Neuronal stem cell (in vitro differentiated cells): Measurements from ENCODE around the gene CCDC63.

ENCODE experiments used
- DNase-seq: peaks from one replicate; pipeline ENCODE4 v3.0.0-alpha.2; 2013; ENCODE audit warnings: low spot score
- H2AFZ ChIP-seq: one replicate; pipeline ENCODE4 v1.6.1; 2013; ENCODE audit warnings: mild to moderate bottlenecking, low read length, inconsistent platforms
- H2AK5ac ChIP-seq: 2 replicates; pipeline ENCODE4 v1.6.1; 2013; ENCODE audit warnings: low read depth, mild to moderate bottlenecking, inconsistent platforms, low read length, moderate library complexity, mixed read lengths
- H2BK120ac ChIP-seq: 2 replicates; pipeline ENCODE4 v1.6.1; 2013; ENCODE audit warnings: low read depth, mild to moderate bottlenecking, inconsistent platforms, low read length, moderate library complexity, mixed read lengths
- H2BK12ac ChIP-seq: one replicate; pipeline ENCODE4 v1.6.1; 2013; ENCODE audit warnings: low read length, inconsistent platforms
- H2BK15ac ChIP-seq: 2 replicates; pipeline ENCODE4 v1.6.1; 2013; ENCODE audit warnings: mild to moderate bottlenecking, low read length, inconsistent platforms, mixed read lengths
- H2BK5ac ChIP-seq: one replicate; pipeline ENCODE4 v1.6.1; 2013; ENCODE audit warnings: inconsistent platforms, mild to moderate bottlenecking, low read length, moderate library complexity
- H3K14ac ChIP-seq: one replicate; pipeline ENCODE4 v1.6.1; 2013; ENCODE audit warnings: low read length, inconsistent platforms
- H3K18ac ChIP-seq: 2 replicates; pipeline ENCODE4 v1.6.1; 2013; ENCODE audit warnings: low read length, inconsistent platforms
- H3K23ac ChIP-seq: 2 replicates; pipeline ENCODE4 v1.6.1; 2013; ENCODE audit warnings: low read depth, mild to moderate bottlenecking, mixed read lengths, low read length, inconsistent platforms; ENCODE audit not compliant: poor library complexity
- H3K27ac ChIP-seq: replicated peaks from 3 replicates; pipeline ENCODE4 v1.5.1; 2013; ENCODE audit warnings: low read length, inconsistent platforms
- H3K27me3 ChIP-seq, 3 experiments: 2 replicates each; pipeline ENCODE4 v1.6.1; 2013; ENCODE audit warnings: low read length in 3 of 3, mild to moderate bottlenecking in 2 of 3, inconsistent platforms in 1 of 3, low read depth in 1 of 3, mixed read lengths in 1 of 3, moderate library complexity in 1 of 3; ENCODE audit not compliant: control insufficient read depth in 3 of 3, insufficient read depth in 3 of 3
- H3K36me3 ChIP-seq, 2 donors: replicated peaks in 1 of 2; 2 replicates each; pipeline ENCODE4 v1.6.1; 2013; ENCODE audit warnings: low read length in 2 of 2; ENCODE audit not compliant: control insufficient read depth in 2 of 2, insufficient read depth in 2 of 2
- H3K4ac ChIP-seq: 2 replicates; pipeline ENCODE4 v1.6.1; 2013; ENCODE audit warnings: inconsistent platforms, mild to moderate bottlenecking, low read length, moderate library complexity
- H3K4me1 ChIP-seq, 2 donors: 1 replicate in 1 of 2; 2 replicates in 1 of 2; pipeline ENCODE4 v1.6.1; 2013; ENCODE audit warnings: low read length in 2 of 2, low read depth in 1 of 2; ENCODE audit not compliant: control insufficient read depth in 2 of 2, insufficient read depth in 1 of 2
- H3K4me2 ChIP-seq: one replicate; pipeline ENCODE4 v1.6.1; 2013; ENCODE audit warnings: mild to moderate bottlenecking, low read length, inconsistent platforms; ENCODE audit not compliant: insufficient read depth, poor library complexity, severe bottlenecking
- H3K4me3 ChIP-seq, 2 donors: 2 replicates each; pipeline ENCODE4 v1.5.1; 2013; ENCODE audit warnings: low read length in 2 of 2, mild to moderate bottlenecking in 2 of 2, inconsistent platforms in 1 of 2, moderate library complexity in 1 of 2
- H3K79me1 ChIP-seq: one replicate; pipeline ENCODE4 v1.6.1; 2013; ENCODE audit warnings: low read depth, mild to moderate bottlenecking, inconsistent platforms, low read length, moderate library complexity
- H3K9ac ChIP-seq: one replicate; pipeline ENCODE4 v1.6.1; 2013; ENCODE audit warnings: mild to moderate bottlenecking, low read depth, low read length, inconsistent platforms; ENCODE audit not compliant: poor library complexity
- H3K9me3 ChIP-seq, 2 donors: replicated peaks in 1 of 2; 2 replicates each; pipeline versions ENCODE3 to v1.6.1; 2013; ENCODE audit warnings: low read length in 2 of 2, mild to moderate bottlenecking in 2 of 2, inconsistent platforms in 1 of 2, low read depth in 1 of 2, mixed read lengths in 1 of 2, moderate library complexity in 1 of 2; ENCODE audit not compliant: control insufficient read depth in 2 of 2, insufficient read depth in 1 of 2
- H4K8ac ChIP-seq: one replicate; pipeline ENCODE4 v1.6.1; 2013; ENCODE audit warnings: low read depth, mild to moderate bottlenecking, inconsistent platforms, low read length, moderate library complexity
- H4K91ac ChIP-seq: one replicate; pipeline ENCODE4 v1.6.1; 2013; ENCODE audit warnings: low read length, low read depth, mild to moderate bottlenecking, inconsistent platforms; ENCODE audit not compliant: poor library complexity
- WGBS, 2 donors: extraction: QIAGEN DNeasy Blood & Tissue Kit; methylation state at CpG; one replicate each; pipeline ENCODE4 v1.1.7; 2013; ENCODE audit warnings: missing lambda C conversion rate in 2 of 2, mixed read lengths in 1 of 2; ENCODE audit not compliant: insufficient read length in 2 of 2, insufficient replicate concordance in 1 of 2; ENCODE audit errors: extremely low coverage in 2 of 2; 5-methylcytosine and 5-hydroxymethylcytosine counted together

Gene CCDC63

GRCh38 chr12:110930348-110931314 is 83.8 kb downstream of the CCDC63 start:
- Histone ChIP-seq H3K27me3 (no peaks in the 10 kb centered on the region), H3K79me1 (no peaks in the 10 kb centered on the region), H3K36me3 (no peaks in the 10 kb centered on the region), H2AFZ (no peak overlapping the region), H2BK15ac (no peak overlapping the region), H3K4me1 (peaks cover 0 to 7% of the 10 kb centered on the region in 2 donors), H3K18ac (no peak overlapping the region), H3K4ac (no peak overlapping the region), H3K27ac (no peak overlapping the region), H3K4me3 (peak overlapping the region in 1 of 2 donors; percentile 43), H2BK5ac (no peak overlapping the region), H2BK12ac (peak overlapping the region; percentile 63), H4K8ac (no peak overlapping the region), H3K14ac (no peak overlapping the region), H3K23ac (peak overlapping the region; percentile 35), H4K91ac (no peak overlapping the region), H2AK5ac (no peak overlapping the region), H3K4me2 (no peak overlapping the region), H2BK120ac (no peak overlapping the region), H3K9ac (no peak overlapping the region), H3K9me3 (peaks cover 0 to 4% of the 10 kb centered on the region in 2 donors)
- WGBS, 2 donors: 100% methylated on average over 1 to 5 of the region's 21 CpGs
- no peak for DNase-seq

GRCh38 chr12:110931315-110931728 is 84.5 kb downstream of the CCDC63 start:
- no peaks in the 10 kb centered on the region for H3K79me1 ChIP-seq
- no peak overlapping the region for H3K4ac ChIP-seq
- no peak overlapping the region for H2BK15ac ChIP-seq
- peak overlapping the region; percentile 63 for H2AFZ ChIP-seq
- H3K18ac ChIP-seq: peak overlapping the region; percentile 41
- no peak overlapping the region for H2AK5ac ChIP-seq
- peak overlapping the region; percentile 13 for H2BK120ac ChIP-seq
- H4K8ac ChIP-seq: no peak overlapping the region
- peaks cover 0 to 7% of the 10 kb centered on the region in 2 donors for H3K4me1 ChIP-seq
- no peak overlapping the region for H2BK12ac ChIP-seq
- H2BK5ac ChIP-seq: no peak overlapping the region
- H3K4me2 ChIP-seq: no peak overlapping the region
- DNase-seq: no peak
- H3K27me3 ChIP-seq: peaks cover 0 to 4% (median 0%) of the 10 kb centered on the region in 3 experiments
- H3K4me3 ChIP-seq: no peak overlapping the region
- peaks cover 0 to 4% of the 10 kb centered on the region in 2 donors for H3K9me3 ChIP-seq
- no peak overlapping the region for H3K14ac ChIP-seq
- H3K9ac ChIP-seq: no peak overlapping the region
- no peaks in the 10 kb centered on the region for H3K36me3 ChIP-seq
- WGBS, 2 donors: no CpG with 5 or more reads among the region's 16 CpGs
- H4K91ac ChIP-seq: no peak overlapping the region
- no peak overlapping the region for H3K23ac ChIP-seq
- H3K27ac ChIP-seq: no peak overlapping the region

GRCh38 chr12:110932046-110932445 is 85.3 kb downstream of the CCDC63 start:
- Histone ChIP-seq H3K27ac (no peak overlapping the region), H3K27me3 (peaks cover 0 to 6% (median 2%) of the 10 kb centered on the region in 3 experiments), H3K36me3 (no peaks in the 10 kb centered on the region), H4K8ac (no peak overlapping the region), H3K14ac (no peak overlapping the region), H4K91ac (no peak overlapping the region), H3K4me2 (no peak overlapping the region), H2BK5ac (no peak overlapping the region), H2BK12ac (no peak overlapping the region), H3K18ac (no peak overlapping the region), H3K9ac (no peak overlapping the region), H3K9me3 (peaks cover 0 to 4% of the 10 kb centered on the region in 2 donors), H3K23ac (no peak overlapping the region), H3K4me1 (peaks cover 0 to 7% of the 10 kb centered on the region in 2 donors), H2BK15ac (no peak overlapping the region), H3K4me3 (no peak overlapping the region), H3K4ac (no peak overlapping the region), H3K79me1 (no peaks in the 10 kb centered on the region), H2BK120ac (no peak overlapping the region), H2AK5ac (no peak overlapping the region), H2AFZ (peak overlapping the region; percentile 63)
- no CpG with 5 or more reads among the region's 11 CpGs for WGBS, 2 donors
- no peak for DNase-seq

GRCh38 chr12:110933326-110933974 is 86.7 kb downstream of the CCDC63 start:
- Histone ChIP-seq H3K36me3 (no peaks in the 10 kb centered on the region), H3K9me3 (peaks cover 0 to 4% of the 10 kb centered on the region in 2 donors), H3K23ac (no peak overlapping the region), H3K14ac (no peak overlapping the region), H2BK12ac (no peak overlapping the region), H2AFZ (no peak overlapping the region), H3K18ac (no peak overlapping the region), H3K4me2 (no peak overlapping the region), H4K8ac (no peak overlapping the region), H4K91ac (no peak overlapping the region), H3K4me3 (no peak overlapping the region), H3K4ac (no peak overlapping the region), H3K27me3 (peaks cover 0 to 6% (median 2%) of the 10 kb centered on the region in 3 experiments), H2AK5ac (peak overlapping the region; percentile 23), H2BK120ac (no peak overlapping the region), H3K4me1 (peaks cover 0 to 7% of the 10 kb centered on the region in 2 donors), H3K27ac (no peak overlapping the region), H2BK15ac (peak overlapping the region; percentile 35), H2BK5ac (no peak overlapping the region), H3K79me1 (no peaks in the 10 kb centered on the region), H3K9ac (no peak overlapping the region)
- no CpG with 5 or more reads among the region's 16 CpGs for WGBS, 2 donors
- DNase-seq: no peak
